ENCODE measurements around the gene USH2A.

The USH2A gene

DNA sequence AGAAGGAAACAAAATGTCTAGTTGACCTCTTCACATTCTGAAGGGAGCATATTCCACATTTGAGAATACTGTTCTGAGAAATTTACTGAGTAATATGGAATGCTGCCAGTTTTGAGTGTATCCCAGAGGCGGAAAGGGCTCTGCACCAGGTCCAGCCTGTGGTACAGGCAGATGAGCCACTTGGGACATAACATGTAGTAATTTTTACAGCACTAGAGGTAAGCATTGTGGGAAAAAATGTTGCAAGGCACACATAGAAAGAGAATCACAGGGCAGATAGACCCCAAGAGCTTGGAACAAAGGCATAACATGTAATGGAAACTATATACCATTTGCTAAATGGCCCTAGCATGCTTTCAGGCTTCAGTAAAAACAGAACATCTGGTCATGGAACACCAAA, 228.5 kb downstream of the USH2A start:
- no peak for DNase-seq (ENCODE audit: low spot score)
- ChIA-PET CTCF (no interaction called here), POLR2A (ENCODE audit: low non-redundant PET) (no interaction called here)
- H3K27ac ChIP-seq: no peak overlapping the region
- TF ChIP-seq, protein P1, sequence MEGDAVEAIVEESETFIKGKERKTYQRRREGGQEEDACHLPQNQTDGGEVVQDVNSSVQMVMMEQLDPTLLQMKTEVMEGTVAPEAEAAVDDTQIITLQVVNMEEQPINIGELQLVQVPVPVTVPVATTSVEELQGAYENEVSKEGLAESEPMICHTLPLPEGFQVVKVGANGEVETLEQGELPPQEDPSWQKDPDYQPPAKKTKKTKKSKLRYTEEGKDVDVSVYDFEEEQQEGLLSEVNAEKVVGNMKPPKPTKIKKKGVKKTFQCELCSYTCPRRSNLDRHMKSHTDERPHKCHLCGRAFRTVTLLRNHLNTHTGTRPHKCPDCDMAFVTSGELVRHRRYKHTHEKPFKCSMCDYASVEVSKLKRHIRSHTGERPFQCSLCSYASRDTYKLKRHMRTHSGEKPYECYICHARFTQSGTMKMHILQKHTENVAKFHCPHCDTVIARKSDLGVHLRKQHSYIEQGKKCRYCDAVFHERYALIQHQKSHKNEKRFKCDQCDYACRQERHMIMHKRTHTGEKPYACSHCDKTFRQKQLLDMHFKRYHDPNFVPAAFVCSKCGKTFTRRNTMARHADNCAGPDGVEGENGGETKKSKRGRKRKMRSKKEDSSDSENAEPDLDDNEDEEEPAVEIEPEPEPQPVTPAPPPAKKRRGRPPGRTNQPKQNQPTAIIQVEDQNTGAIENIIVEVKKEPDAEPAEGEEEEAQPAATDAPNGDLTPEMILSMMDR (conservative IDR thresholded peaks at IDR 0.05; ENCODE audit: low read depth): no peak

DNA sequence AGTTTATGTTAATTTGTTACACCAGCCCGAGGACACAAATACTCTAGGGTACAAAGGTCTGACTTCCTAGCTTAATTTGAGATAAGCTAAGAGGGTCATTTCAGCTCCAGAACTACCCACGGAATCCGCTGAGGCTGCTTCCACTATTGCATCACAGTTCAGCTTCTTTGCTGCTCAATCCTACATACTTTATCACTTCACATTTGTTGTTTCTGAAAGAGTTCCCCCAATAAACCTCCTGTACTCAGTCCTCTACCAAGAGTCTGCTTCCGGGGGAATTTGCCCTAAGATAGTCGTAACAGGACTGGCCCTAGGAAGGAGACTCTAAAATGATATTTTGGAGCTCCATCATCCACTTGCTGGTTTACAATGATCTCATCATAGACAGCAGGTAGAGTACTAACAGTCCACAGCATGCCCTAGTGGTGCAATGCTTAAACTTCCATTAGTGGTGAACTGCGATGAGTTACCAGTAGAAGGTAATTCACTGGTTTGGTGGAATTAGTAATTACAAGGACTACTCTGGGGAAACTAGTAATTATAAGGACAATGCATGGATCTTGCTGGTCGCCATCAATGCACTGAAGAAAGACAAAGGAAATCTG, 229.3 kb downstream of the USH2A start:
- H3K27ac ChIP-seq: no peak overlapping the region
- DNase-seq (ENCODE audit: low spot score): no peak
- TF ChIP-seq, protein P1 (conservative IDR thresholded peaks at IDR 0.05; ENCODE audit: low read depth): no peak
- ChIA-PET POLR2A (ENCODE audit: low non-redundant PET) (no interaction called here), CTCF (no interaction called here)

DNA sequence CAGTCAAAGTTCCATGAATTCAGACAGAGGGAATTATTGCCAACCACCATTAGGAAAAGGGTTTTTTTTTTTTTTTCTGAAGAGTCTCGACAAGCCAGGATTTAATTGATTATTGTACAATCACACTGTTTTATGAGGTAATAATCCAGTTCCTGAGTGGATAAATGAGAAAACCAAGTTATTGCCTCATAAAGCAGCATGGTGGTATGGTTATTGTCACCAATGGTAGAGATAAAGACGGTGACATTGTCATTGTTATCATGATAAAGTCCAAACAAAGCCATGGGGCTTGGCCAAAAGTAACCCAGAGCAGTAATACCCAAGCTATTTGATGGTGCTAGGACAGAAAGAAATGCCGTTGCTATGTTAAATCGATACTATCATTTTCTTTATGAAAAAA, 232.8 kb downstream of the USH2A start:
- no peak for DNase-seq (ENCODE audit: low spot score)
- CTCF ChIA-PET: no interaction called here
- TF ChIP-seq, protein P1 (conservative IDR thresholded peaks at IDR 0.05; ENCODE audit: low read depth): no peak
- H3K27ac ChIP-seq: no peak overlapping the region
- POLR2A ChIA-PET (ENCODE audit: low non-redundant PET): no interaction called here

DNA sequence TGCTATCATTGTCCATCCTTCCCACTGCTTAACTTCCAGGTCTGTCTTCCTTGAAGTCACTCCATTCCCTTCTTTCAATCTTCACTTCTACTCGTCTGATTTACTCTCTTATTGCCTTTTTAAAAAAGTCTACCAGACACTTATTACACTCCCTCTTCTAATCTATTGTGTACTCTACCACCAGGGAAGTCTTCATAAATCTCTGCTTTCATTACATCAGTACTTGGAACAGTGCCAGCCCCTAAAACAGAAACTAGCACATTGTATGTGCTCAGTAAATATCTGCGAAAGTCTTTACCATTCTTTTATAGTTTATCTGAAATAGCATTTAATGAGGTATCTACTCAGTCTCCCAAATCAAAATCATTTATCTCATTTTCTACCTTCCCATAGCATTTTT, 236.4 kb downstream of the USH2A start:
- no peak overlapping the region for H3K27ac ChIP-seq
- ChIA-PET POLR2A (ENCODE audit: low non-redundant PET) (no interaction called here), CTCF (no interaction called here)
- DNase-seq (ENCODE audit: low spot score): no peak
- TF ChIP-seq, protein P1 (conservative IDR thresholded peaks at IDR 0.05; ENCODE audit: low read depth): no peak

DNA sequence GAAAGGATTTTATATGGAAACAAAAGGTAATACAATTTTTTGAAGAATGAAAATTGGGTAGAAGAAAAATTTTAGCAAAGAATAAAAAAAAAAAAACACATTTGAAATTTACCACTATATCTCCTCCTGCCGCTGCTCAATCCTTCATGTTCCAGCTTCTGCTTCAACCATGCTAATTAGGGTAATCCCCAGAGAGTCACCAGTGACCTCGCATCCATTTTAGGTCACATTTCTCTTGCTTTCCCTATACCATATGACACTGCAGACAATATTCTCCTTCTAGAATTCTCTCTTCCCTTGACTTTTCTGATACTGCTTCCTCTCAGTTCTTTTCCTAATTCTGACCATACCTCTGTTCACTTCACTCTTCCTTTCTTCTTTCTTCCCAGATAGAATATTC, 237.1 kb downstream of the USH2A start:
- CTCF ChIA-PET: no interaction called here
- POLR2A ChIA-PET (ENCODE audit: low non-redundant PET): no interaction called here
- TF ChIP-seq, protein P1 (conservative IDR thresholded peaks at IDR 0.05; ENCODE audit: low read depth): no peak
- no peak overlapping the region for H3K27ac ChIP-seq
- DNase-seq (ENCODE audit: low spot score): no peak

DNA sequence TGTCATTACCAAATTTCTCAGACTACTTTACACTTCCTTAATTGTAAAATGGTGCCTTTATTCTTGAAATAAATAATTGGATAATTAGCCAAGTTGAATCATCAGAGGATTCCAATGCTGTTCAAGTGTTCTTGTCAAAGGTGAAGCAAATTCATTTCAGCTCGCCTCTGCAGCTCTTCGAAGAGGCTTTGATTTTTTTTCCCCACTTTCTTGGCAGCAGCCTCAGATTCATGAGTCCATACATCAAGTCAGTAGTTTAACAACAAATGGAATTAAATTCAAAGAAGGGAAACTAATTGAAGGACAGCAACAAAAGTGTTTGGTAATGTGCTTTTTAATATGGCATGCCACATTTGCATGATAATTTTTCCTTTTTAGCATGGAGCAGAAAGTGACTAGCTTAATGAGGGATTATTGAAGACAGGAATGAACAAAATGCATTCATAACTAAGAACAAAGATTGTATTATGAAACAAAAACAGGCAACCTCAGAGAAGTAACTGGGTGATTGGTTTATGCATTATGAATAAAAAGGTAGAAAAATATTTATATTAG, 239.0 kb downstream of the USH2A start:
- ChIA-PET POLR2A (ENCODE audit: low non-redundant PET) (no interaction called here), CTCF (no interaction called here)

More for the DNA sequence above, 239.0 kb downstream of the USH2A start:
- H3K27ac ChIP-seq: no peak overlapping the region
- no peak for DNase-seq (ENCODE audit: low spot score)
- TF ChIP-seq, protein P1 (conservative IDR thresholded peaks at IDR 0.05; ENCODE audit: low read depth): no peak

Measured in RWPE1 (cell line).